ENCODE results near the gene AK5.

AK5 gene

GRCh38 chr1:77548285-77548684 lies 266.5 kb downstream of the AK5 start:
- no peak for DNase-seq

GRCh38 chr1:77550135-77550534 lies 268.3 kb downstream of the AK5 start:
- no peak for DNase-seq

GRCh38 chr1:77552626-77553025 lies 270.8 kb downstream of the AK5 start:
- DNase-seq, result no peak

GRCh38 chr1:77553568-77554291 lies 271.9 kb downstream of the AK5 start:
- DNase-seq, result no peak

- DNase-seq, result no peak
Observed at GRCh38 chr1:77556045-77556444, 274.2 kb downstream of the AK5 start.

GRCh38 chr1:77557053-77557452 lies 275.2 kb downstream of the AK5 start:
- DNase-seq, result no peak

- DNase-seq, result no peak
Observed at GRCh38 chr1:77558591-77559164, 276.9 kb downstream of the AK5 start.

GRCh38 chr1:77560741-77561140 lies 278.9 kb downstream of the AK5 start:
- DNase-seq, result no peak

- no peak for DNase-seq
Observed at GRCh38 chr1:77562596-77563150, 280.9 kb downstream of the AK5 start.

GRCh38 chr1:77565321-77565720 lies 283.5 kb downstream of the AK5 start:
- DNase-seq, result no peak

- no peak for DNase-seq
Observed at GRCh38 chr1:77571642-77572041, 289.8 kb downstream of the AK5 start.

GRCh38 chr1:77579547-77579946 lies 297.7 kb downstream of the AK5 start:
- no peak for DNase-seq

- DNase-seq, result no peak
Observed at GRCh38 chr1:77582905-77583304, 301.1 kb downstream of the AK5 start.

- no peak for DNase-seq
Observed at GRCh38 chr1:77583483-77583882, 301.7 kb downstream of the AK5 start.

- DNase-seq, result peak; percentile 12 to 41
Observed at GRCh38 chr1:77584884-77585283, 303.1 kb downstream of the AK5 start.

GRCh38 chr1:77585610-77586314 lies 303.9 kb downstream of the AK5 start:
- DNase-seq, result no peak

- DNase-seq, result no peak
Observed at GRCh38 chr1:77589231-77589630, 307.4 kb downstream of the AK5 start.

- DNase-seq, result peak; percentile 17 to 27
Observed at GRCh38 chr1:77590651-77591050, 308.8 kb downstream of the AK5 start.

- DNase-seq, result no peak
Observed at GRCh38 chr1:77592906-77593305, 311.1 kb downstream of the AK5 start.

GRCh38 chr1:77594366-77595112 lies 312.7 kb downstream of the AK5 start:
- no peak for DNase-seq

GRCh38 chr1:77597310-77597709 lies 315.5 kb downstream of the AK5 start:
- no peak for DNase-seq

- peak; percentile 26 to 35 for DNase-seq
Observed at GRCh38 chr1:77605246-77606026, 323.6 kb downstream of the AK5 start.
